ENCODE measurements around the gene CNTNAP2. TPM values are rescaled to one million over a fixed set of nuclear protein-coding genes. Genes with fewer than 3 reads are reported as not detected.

Gene CNTNAP2
- total and polyA plus RNA-seq, 2 of the 8 experiments (the other 6 are each of a cell fraction or from before 2014, with no cell fraction given) = 27.9 to 71.0 TPM

GRCh38 chr7:147069771-147070170 lies 953.2 kb downstream of the CNTNAP2 start (continued):
- TF ChIP-seq SIN3A (conservative IDR thresholded peaks at IDR 0.05 in 1 of 2, IDR thresholded peaks at IDR 0.05 in 1 of 2; ENCODE audit: low read depth in 1 of 2, low read length in 2 of 2) = no peak
